ENCODE measurements around the gene STRIP1. TPM values are rescaled to one million over a fixed set of nuclear protein-coding genes. Genes with fewer than 3 reads are reported as not detected.

The STRIP1 gene
- total and polyA plus RNA-seq, 2 donors (not counting 3 experiments of a cell fraction or from before 2014, with no cell fraction given): 26.2 to 42.1 TPM

DNA sequence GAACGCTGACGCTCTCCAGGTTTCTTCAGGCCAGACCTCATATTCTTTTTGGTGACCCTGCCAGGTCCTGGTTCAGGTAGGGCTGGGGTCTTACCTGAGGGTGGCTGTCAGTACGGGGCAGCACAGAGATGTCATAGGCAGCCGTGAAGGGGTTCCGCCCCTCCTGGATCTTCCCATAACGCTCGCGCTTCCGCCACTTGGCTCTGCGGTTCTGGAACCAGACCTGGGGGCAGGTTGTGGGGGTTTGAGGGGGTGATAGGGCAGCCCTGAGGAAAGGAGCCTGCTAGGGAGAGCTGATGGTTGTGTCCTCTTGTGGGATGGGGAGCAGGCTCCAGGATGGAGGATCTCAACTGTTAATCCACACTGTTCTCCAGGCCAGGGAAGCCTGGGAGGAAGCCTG is 26.9 kb downstream of the STRIP1 start:
- intact Hi-C loops (cut with micrococcal nuclease) (no loop called here), dilution Hi-C loops (cut with MboI; ENCODE audit: extremely low pct_ligation_motif_present, low sequenced_read_pairs) (no loop called here)
- TF ChIP-seq, protein P1, sequence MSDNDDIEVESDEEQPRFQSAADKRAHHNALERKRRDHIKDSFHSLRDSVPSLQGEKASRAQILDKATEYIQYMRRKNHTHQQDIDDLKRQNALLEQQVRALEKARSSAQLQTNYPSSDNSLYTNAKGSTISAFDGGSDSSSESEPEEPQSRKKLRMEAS (IDR thresholded peaks at IDR 0.05; ENCODE audit: insufficient read depth, insufficient read length): no peak
- TF ChIP-seq POLR2AphosphoS5 (IDR thresholded peaks at IDR 0.05; ENCODE audit: insufficient read depth, low read depth, low read length): no peak
- TF ChIP-seq, protein P2, sequence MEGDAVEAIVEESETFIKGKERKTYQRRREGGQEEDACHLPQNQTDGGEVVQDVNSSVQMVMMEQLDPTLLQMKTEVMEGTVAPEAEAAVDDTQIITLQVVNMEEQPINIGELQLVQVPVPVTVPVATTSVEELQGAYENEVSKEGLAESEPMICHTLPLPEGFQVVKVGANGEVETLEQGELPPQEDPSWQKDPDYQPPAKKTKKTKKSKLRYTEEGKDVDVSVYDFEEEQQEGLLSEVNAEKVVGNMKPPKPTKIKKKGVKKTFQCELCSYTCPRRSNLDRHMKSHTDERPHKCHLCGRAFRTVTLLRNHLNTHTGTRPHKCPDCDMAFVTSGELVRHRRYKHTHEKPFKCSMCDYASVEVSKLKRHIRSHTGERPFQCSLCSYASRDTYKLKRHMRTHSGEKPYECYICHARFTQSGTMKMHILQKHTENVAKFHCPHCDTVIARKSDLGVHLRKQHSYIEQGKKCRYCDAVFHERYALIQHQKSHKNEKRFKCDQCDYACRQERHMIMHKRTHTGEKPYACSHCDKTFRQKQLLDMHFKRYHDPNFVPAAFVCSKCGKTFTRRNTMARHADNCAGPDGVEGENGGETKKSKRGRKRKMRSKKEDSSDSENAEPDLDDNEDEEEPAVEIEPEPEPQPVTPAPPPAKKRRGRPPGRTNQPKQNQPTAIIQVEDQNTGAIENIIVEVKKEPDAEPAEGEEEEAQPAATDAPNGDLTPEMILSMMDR (IDR thresholded peaks at IDR 0.05; ENCODE audit: extremely low read depth in 1 of 2, insufficient read depth in 1 of 2, low read depth in 1 of 2, low read length in 2 of 2): no peak
- no peak for TF ChIP-seq POLR2A (IDR thresholded peaks at IDR 0.05; ENCODE audit: low read depth, low read length)
- no peak for TF ChIP-seq MYC (IDR thresholded peaks at IDR 0.05; ENCODE audit: low read depth, low read length)
- TF ChIP-seq GATA2 (IDR thresholded peaks at IDR 0.05; ENCODE audit: insufficient read depth, insufficient read length, low read depth, low read length): no peak
- TF ChIP-seq EZH2 (IDR thresholded peaks at IDR 0.05; ENCODE audit: borderline replicate concordance, low read depth, low read length, severe bottlenecking): no peak
- no peak for TF ChIP-seq FOS (IDR thresholded peaks at IDR 0.05; ENCODE audit: borderline replicate concordance, insufficient read depth, low read length)
- no peak for TF ChIP-seq JUN (IDR thresholded peaks at IDR 0.05; ENCODE audit: borderline replicate concordance, insufficient read depth, insufficient read length, low read depth)
- no peak overlapping the region for H3K9ac ChIP-seq (replicated peaks; ENCODE audit: extremely low read depth, insufficient read depth, low read length)
- FAIRE-seq (no peak), DNase-seq (ENCODE audit: low read depth, low spot score) (no peak)
- no peak overlapping the region for H2AFZ ChIP-seq (ENCODE audit: low read depth, low read length)
- no peaks in the 10 kb centered on the region for H4K20me1 ChIP-seq (replicated peaks; ENCODE audit: control insufficient read depth, extremely low read depth, insufficient read depth, low read length)
- H3K79me2 ChIP-seq (ENCODE audit: control insufficient read depth, insufficient read depth, low read length): no peaks in the 10 kb centered on the region
- peaks cover 2 to 7% of the 10 kb centered on the region in 2 experiments for H3K27me3 ChIP-seq (ENCODE audit: control insufficient read depth in 2 of 2, insufficient read depth in 2 of 2, low read length in 2 of 2)
- ChIA-PET CTCF (interaction anchor here (1.5 to 3.0 kb wide), 4 partner anchors 10 to 32 kb away, joined by 3 to 17 read pairs (median 5); no protein-coding TSS in a partner anchor), POLR2A (no interaction called here)
- no peaks in the 10 kb centered on the region for H3K9me1 ChIP-seq (replicated peaks; ENCODE audit: control insufficient read depth, extremely low read depth, insufficient read depth, low read length)
- no peak overlapping the region for H3K4me2 ChIP-seq (ENCODE audit: insufficient read depth, low read length)
- no peaks in the 10 kb centered on the region for H3K4me1 ChIP-seq (ENCODE audit: control insufficient read depth, extremely low read depth, insufficient read depth, low read length)
- no TSS peak for BruUV-seq (replicated peaks)
- H3K4me3 ChIP-seq (replicated peaks in 1 of 3; ENCODE audit: insufficient read depth in 1 of 3, low read depth in 1 of 3, low read length in 3 of 3): no peak overlapping the region
- H3K27ac ChIP-seq (ENCODE audit: insufficient read depth, low read depth, low read length): no peak overlapping the region
- peaks cover 3 to 18% of the 10 kb centered on the region in 2 experiments for H3K36me3 ChIP-seq (ENCODE audit: control insufficient read depth in 2 of 2, extremely low read depth in 1 of 2, insufficient read depth in 2 of 2, low read length in 2 of 2)
- no peaks in the 10 kb centered on the region for H3K9me3 ChIP-seq (replicated peaks; ENCODE audit: control insufficient read depth, insufficient read depth, low read length)

Measured in endothelial cell of umbilical vein (primary cell).